Left lung (tissue), 14 donors: ENCODE measurements around the gene RHOT1. TPM values are rescaled to one million over a fixed set of nuclear protein-coding genes. Genes with fewer than 3 reads are reported as not detected.
"Not testable (repeated sequence)": the region's sequence is repeated elsewhere in the genome, so short reads cannot be mapped to it uniquely, and the experiment has no call there.

Experiments used
- ATAC-seq: fragments of 200-7000 bp; cut with Tn5 transposase; one replicate; pipeline ENCODE4 v1.9.1; 2020; ENCODE audit warnings: moderate library complexity
- DNase-seq, 4 donors: peaks; one replicate each; pipeline ENCODE4 v3.0.0-alpha.2; 2013 to 2020
- H3K27ac ChIP-seq, 2 donors: fragments of 200-600 bp; sonication (generic) in 1 of 2; one replicate each; pipeline versions ENCODE4 v1.5.0 to v1.8.0; 2020 to 2021
- H3K27me3 ChIP-seq, 2 donors: fragments of 200-600 bp; sonication (generic) in 1 of 2; one replicate each; pipeline versions ENCODE4 v1.5.0 to v1.8.0; 2020 to 2021
- H3K36me3 ChIP-seq, 2 donors: fragments of 200-600 bp; sonication (generic) in 1 of 2; one replicate each; pipeline versions ENCODE4 v1.5.0 to v1.8.0; 2020 to 2021
- H3K4me1 ChIP-seq, 2 donors: fragments of 200-600 bp; one replicate each; pipeline ENCODE4 v1.8.0; 2021
- H3K4me3 ChIP-seq, 2 donors: fragments of 200-600 bp; sonication (generic) in 1 of 2; one replicate each; pipeline versions ENCODE4 v1.5.0 to v1.8.0; 2020 to 2021; ENCODE audit warnings: mild to moderate bottlenecking in 1 of 2
- H3K9me3 ChIP-seq, 2 donors: fragments of 200-600 bp; sonication (generic) in 1 of 2; one replicate each; pipeline versions ENCODE4 v1.5.0 to v1.8.0; 2020 to 2021
- CTCF ChIP-seq, 2 donors: fragments of 200-600 bp; sonication (generic) in 1 of 2; IDR thresholded peaks; one replicate each; pipeline versions ENCODE4 v1.5.0 to v1.8.0; 2021; ENCODE audit warnings: antibody characterized with exemption in 2 of 2
- intact Hi-C, 2 donors: fragments of 100-400 bp; cut with DNase I; formaldehyde crosslinking; loops; one replicate each; pipeline versions ENCODE4 v1.11.2 to v1.14.2; 2022
- long read RNA-seq, 12 donors: library from polyadenylated mRNA in 2 of 12; unstranded in 2 of 12; transcript quantifications; one replicate each; pipeline ENCODE4 v2.0.0 and lab custom pipeline, GENCODE V29; 2019 to 2026
- polyA plus RNA-seq, 6 donors: library from polyadenylated mRNA; unstranded; fragments of 120-200 nt; gene quantifications; one replicate each; pipeline ENCODE4 v1.2.1, GENCODE V29; 2013; ENCODE audit not compliant: insufficient read length in 6 of 6
- total RNA-seq, 2 donors: library from RNA; stranded (reverse); fragmentation: NEBNext Ultra II Directional; extraction: Animal tissue kit (Norgen Biotek cat#: 25700); gene quantifications; one replicate each; pipeline ENCODE4 v1.2.1, GENCODE V29; 2021
- donor health status: DM: no; HTN: yes; CAD: no.
- donor health status: DM: no; HTN: no; CAD: no.

The RHOT1 gene
- total RNA-seq (10 to 100 TPM; 37.9 to 40.8 TPM), polyA plus RNA-seq (10 to 100 TPM; 56.9 to 65.6 (median 61.4) TPM)
- long read RNA-seq, donor 1, partial matches to known transcripts: 7 of 17 reads
- long read RNA-seq, donor 1, other reads (novel, unspliced or antisense): 0 of 17 reads
- long read RNA-seq, donor 2, transcript RHOT1-201 (19 exons, 3,133 nt): major isoform, 7 of 20 reads
- long read RNA-seq, donor 2, partial matches to known transcripts: 5 of 20 reads
- long read RNA-seq, donor 2, other reads (novel, unspliced or antisense): 0 of 20 reads
- long read RNA-seq, donor 3, partial matches to known transcripts: 0 of 8 reads
- long read RNA-seq, donor 3, other reads (novel, unspliced or antisense): 0 of 8 reads
- long read RNA-seq, donor 4, partial matches to known transcripts: 2 of 5 reads
- long read RNA-seq, donor 4, other reads (novel, unspliced or antisense): 2 of 5 reads
- long read RNA-seq, donor 5, transcript RHOT1-201 (19 exons, 3,133 nt): major isoform, 5 of 13 reads
- long read RNA-seq, donor 5, partial matches to known transcripts: 5 of 13 reads
- long read RNA-seq, donor 5, other reads (novel, unspliced or antisense): 0 of 13 reads
- long read RNA-seq, donor 6, transcript RHOT1-201 (19 exons, 3,133 nt): major isoform, 7 of 15 reads
- long read RNA-seq, donor 6, partial matches to known transcripts: 0 of 15 reads
- long read RNA-seq, donor 6, other reads (novel, unspliced or antisense): 0 of 15 reads
- long read RNA-seq, donor 7, transcript RHOT1-201 (19 exons, 3,133 nt): major isoform, 6 of 8 reads
- long read RNA-seq, donor 7, partial matches to known transcripts: 0 of 8 reads
- long read RNA-seq, donor 7, other reads (novel, unspliced or antisense): 0 of 8 reads
- long read RNA-seq, donor 8, partial matches to known transcripts: 5 of 12 reads
- long read RNA-seq, donor 8, other reads (novel, unspliced or antisense): 0 of 12 reads
- long read RNA-seq, donor 9: 0 reads
- long read RNA-seq, donor 10, partial matches to known transcripts: 3 of 4 reads
- long read RNA-seq, donor 10, other reads (novel, unspliced or antisense): 1 of 4 reads
- long read RNA-seq, donor 11: 0 reads
- long read RNA-seq, donor 12, transcript RHOT1-201 (19 exons, 3,133 nt): major isoform, 6 of 12 reads
- long read RNA-seq, donor 12, partial matches to known transcripts: 0 of 12 reads
- long read RNA-seq, donor 12, other reads (novel, unspliced or antisense): 0 of 12 reads

GRCh38 chr17:32142038-32142856, at the start of gene RHOT1:
RHOT1 (plus strand) TSS chr17:32142502; CDS start chr17:32142693, 191 bp downstream.
- Histone ChIP-seq H3K36me3 (peaks cover 0 to 12% of the 10 kb centered on the region in 2 donors), H3K27me3 (no peaks in the 10 kb centered on the region), H3K9me3 (no peaks in the 10 kb centered on the region), H3K4me1 (peaks cover 6 to 60% of the 10 kb centered on the region in 2 donors), H3K27ac (peak within 1 kb of the TSS; percentile 96 to 97), H3K4me3 (peak within 1 kb of the TSS; percentile 79 to 83)
- DNase-seq (peak; percentile 77 to 94 (median 85)), ATAC-seq (peak; percentile 69)
- intact Hi-C loops: no loop called here
- TF ChIP-seq CTCF (IDR thresholded peaks at IDR 0.05): peak; percentile 50 to 70

- no peak overlapping the region for H3K4me3 ChIP-seq
- no peaks in the 10 kb centered on the region for H3K36me3 ChIP-seq
- no peaks in the 10 kb centered on the region for H3K27me3 ChIP-seq
- DNase-seq (no peak), ATAC-seq (no peak)
- TF ChIP-seq CTCF (IDR thresholded peaks at IDR 0.05): no peak
- H3K4me1 ChIP-seq: peaks cover 0 to 11% of the 10 kb centered on the region in 2 donors
- no peak overlapping the region for H3K27ac ChIP-seq
- H3K9me3 ChIP-seq: no peaks in the 10 kb centered on the region
- intact Hi-C loops: no loop called here
These were observed 42.6 kb upstream of the RHOT1 start for GRCh38 chr17:32099686-32100085.

GRCh38 chr17:32100323-32100722, 42.0 kb upstream of the RHOT1 start:
- ATAC-seq: not testable (repeated sequence)

GRCh38 chr17:32100971-32101631, 41.2 kb upstream of the RHOT1 start:
- TF ChIP-seq CTCF (IDR thresholded peaks at IDR 0.05): no peak
- Histone ChIP-seq H3K27me3 (no peaks in the 10 kb centered on the region), H3K4me3 (no peak overlapping the region), H3K27ac (no peak overlapping the region), H3K36me3 (no peaks in the 10 kb centered on the region), H3K9me3 (no peaks in the 10 kb centered on the region), H3K4me1 (peaks cover 0 to 12% of the 10 kb centered on the region in 2 donors)
- DNase-seq: no peak
- peak; percentile 39 for ATAC-seq
- intact Hi-C loops: no loop called here

More at GRCh38 chr17:32100323-32100722, 42.0 kb upstream of the RHOT1 start:
- H3K27ac ChIP-seq, DNase-seq, H3K27me3 ChIP-seq, intact Hi-C loops, H3K9me3 ChIP-seq, H3K36me3 ChIP-seq, H3K4me3 ChIP-seq: not testable (repeated sequence)
- H3K4me1 ChIP-seq: peaks cover 0 to 11% of the 10 kb centered on the region in 2 donors
